Ovary (tissue), 9 donors: Measurements from ENCODE around the gene KIAA0040. TPM values are rescaled to one million over a fixed set of nuclear protein-coding genes. Genes with fewer than 3 reads are reported as not detected.

ENCODE experiments used
- DNase-seq, 5 donors: peaks; one replicate each; pipeline ENCODE4 v3.0.0-alpha.2; 2019 to 2020
- H3K27ac ChIP-seq, 2 donors: fragments of 200-600 bp; one replicate each; pipeline versions ENCODE4 v1.5.1 to v1.8.0; 2019 to 2022
- H3K27me3 ChIP-seq: fragments of 200-600 bp; one replicate; pipeline ENCODE4 v1.8.0; 2022
- H3K36me3 ChIP-seq: fragments of 200-600 bp; sonication (generic); one replicate; pipeline ENCODE4 v1.5.1; 2019
- H3K4me1 ChIP-seq: one replicate; pipeline ENCODE4 v1.8.1; 2013; ENCODE audit warnings: mild to moderate bottlenecking, moderate library complexity; ENCODE audit not compliant: insufficient read depth
- H3K4me3 ChIP-seq: fragments of 200-600 bp; sonication (generic); one replicate; pipeline ENCODE4 v1.5.1; 2017
- H3K9me3 ChIP-seq, 2 donors: fragments of 200-600 bp in 1 of 2; sonication (generic) in 1 of 2; one replicate each; pipeline versions ENCODE4 v1.5.1 to v1.8.1; 2013 to 2019; ENCODE audit warnings: mild to moderate bottlenecking in 1 of 2, moderate library complexity in 1 of 2
- CTCF ChIP-seq, 3 donors: fragments of 450-650 bp in 2 of 3; fragments of 200-600 bp in 1 of 3; IDR thresholded peaks; one replicate each; pipeline versions ENCODE4 v1.5.1 to v1.8.0; 2016 to 2022; ENCODE audit warnings: antibody characterized with exemption in 3 of 3, mild to moderate bottlenecking in 1 of 3
- EP300 ChIP-seq: sonication (generic); formaldehyde crosslinking; IDR thresholded peaks from one replicate; pipeline ENCODE4 v1.6.1; 2017; ENCODE audit warnings: antibody characterized with exemption
- POLR2A ChIP-seq: fragments of 450-650 bp; IDR thresholded peaks from one replicate; pipeline ENCODE4 v1.6.1; 2017; ENCODE audit warnings: antibody characterized with exemption, mild to moderate bottlenecking, moderate library complexity
- WGBS, 3 donors: extraction: QIAGEN DNeasy Blood & Tissue Kit in 1 of 3; methylation state at CpG; one replicate each; pipeline versions ENCODE4 v1.1.5 to v1.1.7; 2013 to 2017; 5-methylcytosine and 5-hydroxymethylcytosine counted together
- intact Hi-C, 4 donors: fragments of 100-400 bp; cut with DNase I; formaldehyde crosslinking; loops; one replicate each; pipeline versions ENCODE4 v1.11.0 to v1.15.1; 2022 to 2023
- polyA plus RNA-seq, 2 donors: library from polyadenylated mRNA; stranded (reverse); fragments of 200-250 nt in 1 of 2; fragments of 350-450 nt in 1 of 2; fragmentation: Illumina TruSeq in 1 of 2; extraction: RNeasy Lipid Tissue Mini Kit (QIAGEN cat#74804) in 1 of 2; gene quantifications; one replicate each; pipeline ENCODE4 v1.2.3, GENCODE V29; 2013 to 2014
- total RNA-seq, 7 donors: library from RNA; depleted of rRNA in 2 of 7; stranded (reverse); fragments of >200 nt in 2 of 7; fragmentation: NEBNext Ultra II Directional in 3 of 7; extraction: Animal tissue kit (Norgen Biotek cat#: 25700) in 3 of 7; gene quantifications; one replicate each; pipeline versions ENCODE4 v1.1.0 to v1.2.4, GENCODE V29; 2016 to 2023
- donor health status: DM: no; HTN: no; CAD: no; lungs with moderate emphysema.
- donor health status: DM: no; HTN: no; CAD: no.
- donor health status: Bipolar disorder and iron deficiency.
- donor health status: DM: yes; HTN: yes; CAD: no.
- donor health status: DM: no; HTN: no; CAD: no.
- donor health status: DM: yes; HTN: yes; CAD: no.

The KIAA0040 gene
- total and polyA plus RNA-seq, 9 donors: 5.2 to 24.7 (median 9.9) TPM

- no peaks in the 10 kb centered on the region for H3K36me3 ChIP-seq
- 64 to 76% (median 67%) methylated on average over 4 of the region's 4 CpGs for WGBS, 3 donors
- no peaks in the 10 kb centered on the region for H3K4me1 ChIP-seq
- DNase-seq: no peak
- no peaks in the 10 kb centered on the region for H3K9me3 ChIP-seq
- no peak overlapping the region for H3K4me3 ChIP-seq
- H3K27me3 ChIP-seq: no peaks in the 10 kb centered on the region
- intact Hi-C loops: no loop called here
- no peak for TF ChIP-seq CTCF (IDR thresholded peaks at IDR 0.05)
- TF ChIP-seq EP300: no peak
- H3K27ac ChIP-seq: no peak overlapping the region
Observed at GRCh38 chr1:175163702-175164101, 28.9 kb downstream of the KIAA0040 start.

GRCh38 chr1:175162955-175163354, 29.6 kb downstream of the KIAA0040 start:
- H3K27ac ChIP-seq: no peak overlapping the region
- H3K9me3 ChIP-seq: no peaks in the 10 kb centered on the region
- WGBS, 3 donors: 77 to 84% (median 82%) methylated on average over 4 of the region's 4 CpGs
- H3K36me3 ChIP-seq: no peaks in the 10 kb centered on the region
- no peaks in the 10 kb centered on the region for H3K27me3 ChIP-seq
- no peak overlapping the region for H3K4me3 ChIP-seq
- no peak for DNase-seq
- intact Hi-C loops: no loop called here
- no peak for TF ChIP-seq EP300
- TF ChIP-seq CTCF (IDR thresholded peaks at IDR 0.05): no peak
- no peak for TF ChIP-seq POLR2A
- H3K4me1 ChIP-seq: no peaks in the 10 kb centered on the region

- Histone ChIP-seq H3K27me3 (no peaks in the 10 kb centered on the region), H3K27ac (no peak overlapping the region), H3K9me3 (no peaks in the 10 kb centered on the region), H3K4me1 (no peaks in the 10 kb centered on the region), H3K4me3 (no peak overlapping the region), H3K36me3 (no peaks in the 10 kb centered on the region)
- intact Hi-C loops: loop anchor here in 1 of 4 donors (5.0 to 10.0 kb wide), 2 partner anchors 159 to 1727 kb away; no protein-coding TSS in a partner anchor
- DNase-seq: no peak
- no peak for TF ChIP-seq POLR2A
- TF ChIP-seq CTCF (IDR thresholded peaks at IDR 0.05): no peak
- no peak for TF ChIP-seq EP300
- 72 to 84% (median 82%) methylated on average over 6 of the region's 6 CpGs for WGBS, 3 donors
Observed at GRCh38 chr1:175158170-175158591, 34.4 kb downstream of the KIAA0040 start.

GRCh38 chr1:175157200-175157599, 35.4 kb downstream of the KIAA0040 start:
- Histone ChIP-seq H3K27me3 (no peaks in the 10 kb centered on the region), H3K27ac (no peak overlapping the region), H3K4me3 (no peak overlapping the region), H3K4me1 (no peaks in the 10 kb centered on the region), H3K9me3 (no peaks in the 10 kb centered on the region), H3K36me3 (no peaks in the 10 kb centered on the region)
- TF ChIP-seq CTCF (IDR thresholded peaks at IDR 0.05): no peak
- no peak for TF ChIP-seq EP300
- no peak for TF ChIP-seq POLR2A
- DNase-seq: no peak
- 85 to 90% (median 86%) methylated on average over 2 of the region's 2 CpGs for WGBS, 3 donors
- intact Hi-C loops: loop anchor here in 1 of 4 donors (5.0 to 10.0 kb wide), 2 partner anchors 160 to 1728 kb away; no protein-coding TSS in a partner anchor
